Measurements from ENCODE around the gene MED27.

MED27 gene

DNA sequence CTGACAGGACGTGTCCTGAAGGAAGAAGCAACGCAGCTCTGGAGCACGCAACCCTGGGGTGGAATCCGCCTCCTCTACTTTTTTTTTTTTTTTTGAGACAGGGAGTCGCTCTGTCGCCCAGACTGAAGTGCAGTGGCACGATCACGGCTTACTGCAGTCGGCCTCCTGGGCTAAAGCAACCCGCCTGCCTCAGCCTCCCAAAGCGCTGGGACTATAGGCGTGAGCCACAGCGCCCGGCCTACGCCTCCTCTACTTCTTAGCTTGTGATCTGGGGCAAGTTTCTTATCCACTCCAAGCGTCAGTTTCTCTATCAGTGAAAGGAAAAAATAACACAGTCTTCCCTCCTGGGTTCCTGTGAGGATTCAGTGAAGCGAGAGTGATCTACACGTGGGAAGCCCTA is 243.6 kb downstream of the MED27 start:
- Histone ChIP-seq H3K4me3 (ENCODE audit: low read depth, low read length) (no peak overlapping the region), H3K9me3 (ENCODE audit: control insufficient read depth, insufficient read depth, low read depth, low read length) (no peaks in the 10 kb centered on the region), H3K36me3 (ENCODE audit: control insufficient read depth in 2 of 2, insufficient read depth in 1 of 2, low read length in 2 of 2) (no peaks in the 10 kb centered on the region), H3K4me1 (ENCODE audit: control insufficient read depth, insufficient read depth, low read length) (no peaks in the 10 kb centered on the region; the same call in 1 of the 2 replicates), H3K27ac (ENCODE audit: extremely low read depth, low read depth, low read length) (no peak overlapping the region)
- ChIA-PET CTCF (interaction anchor here (0.6 to 1.2 kb wide), 2 partner anchors 118 to 400 kb away, joined by 3 to 5 read pairs; no protein-coding TSS in a partner anchor), POLR2A (interaction anchor here (0.6 kb wide), 1 partner anchor 9 kb away, joined by 11 read pairs; no protein-coding TSS in a partner anchor)
- TF ChIP-seq ZNF169 (tag by site-specific recombination; IDR thresholded peaks at IDR 0.05) (no peak), ZNF248 (tag by site-specific recombination; IDR thresholded peaks at IDR 0.05) (no peak), ZNF747 (tag by site-specific recombination; IDR thresholded peaks at IDR 0.05) (no peak), ZNF335 (tag by site-specific recombination; conservative IDR thresholded peaks at IDR 0.05) (no peak), KLF9 (tag by site-specific recombination; IDR thresholded peaks at IDR 0.05; ENCODE audit: low read depth) (no peak), ZNF830 (tag by site-specific recombination; IDR thresholded peaks at IDR 0.05; ENCODE audit: low read depth) (no peak), ZNF138 (tag by site-specific recombination; IDR thresholded peaks at IDR 0.05; ENCODE audit: borderline replicate concordance) (no peak), ZBTB17 (tag by site-specific recombination; IDR thresholded peaks at IDR 0.05) (no peak), ATF2 (tag by site-specific recombination; IDR thresholded peaks at IDR 0.05; ENCODE audit: low read depth) (no peak)

- no peaks in the 10 kb centered on the region; the same call in 1 of the 2 replicates for H3K4me1 ChIP-seq (ENCODE audit: control insufficient read depth, insufficient read depth, low read length)
- TF ChIP-seq ZNF174 (tag by site-specific recombination; IDR thresholded peaks at IDR 0.05) (no peak), ZNF23 (tag by site-specific recombination; IDR thresholded peaks at IDR 0.05; ENCODE audit: borderline replicate concordance) (no peak), ZNF133 (tag by site-specific recombination; IDR thresholded peaks at IDR 0.05) (no peak), ZNF529 (tag by site-specific recombination; IDR thresholded peaks at IDR 0.05; ENCODE audit: insufficient replicate concordance) (no peak), YY2 (tag by site-specific recombination; IDR thresholded peaks at IDR 0.05) (no peak), PRDM1 (tag by site-specific recombination; IDR thresholded peaks at IDR 0.05) (no peak), ZBTB44 (tag by site-specific recombination; IDR thresholded peaks at IDR 0.05) (no peak), EGR2 (tag by site-specific recombination; IDR thresholded peaks at IDR 0.05; ENCODE audit: low read depth) (no peak), ZNF473 (tag by site-specific recombination; IDR thresholded peaks at IDR 0.05) (no peak), GFI1B (tag by site-specific recombination; IDR thresholded peaks at IDR 0.05) (no peak), ZXDB (tag by site-specific recombination; IDR thresholded peaks at IDR 0.05) (no peak), ZNF366 (tag by site-specific recombination; conservative IDR thresholded peaks at IDR 0.05) (no peak)
- ChIA-PET POLR2A (interaction anchor here (0.5 to 0.6 kb wide), 3 partner anchors 10 to 350 kb away, joined by 3 to 11 read pairs (median 5); no protein-coding TSS in a partner anchor), CTCF (interaction anchor here (1.2 kb wide), 1 partner anchor 19 kb away, joined by 3 read pairs; no protein-coding TSS in a partner anchor)
- no peaks in the 10 kb centered on the region for H3K36me3 ChIP-seq (ENCODE audit: control insufficient read depth in 2 of 2, insufficient read depth in 1 of 2, low read length in 2 of 2)
- no peaks in the 10 kb centered on the region for H3K9me3 ChIP-seq (ENCODE audit: control insufficient read depth, insufficient read depth, low read depth, low read length)
- no peak overlapping the region for H3K27ac ChIP-seq (ENCODE audit: extremely low read depth, low read depth, low read length)
- no peak overlapping the region for H3K4me3 ChIP-seq (ENCODE audit: low read depth, low read length)
Measured at GRCh38 chr9:131835151-131835910, 244.3 kb downstream of the MED27 start.

All from HEK293 (cell line).